SIG-M5 treated with dmso at 0.1 percent for 504 hours (cell line): ENCODE data around the gene NPIPB2.

Source experiments
- DNase-seq: peaks from one replicate; lab custom pipeline; 2025; ENCODE audit not compliant: unreplicated experiment; lab: John Stamatoyannopoulos, UW

The NPIPB2 gene

DNA sequence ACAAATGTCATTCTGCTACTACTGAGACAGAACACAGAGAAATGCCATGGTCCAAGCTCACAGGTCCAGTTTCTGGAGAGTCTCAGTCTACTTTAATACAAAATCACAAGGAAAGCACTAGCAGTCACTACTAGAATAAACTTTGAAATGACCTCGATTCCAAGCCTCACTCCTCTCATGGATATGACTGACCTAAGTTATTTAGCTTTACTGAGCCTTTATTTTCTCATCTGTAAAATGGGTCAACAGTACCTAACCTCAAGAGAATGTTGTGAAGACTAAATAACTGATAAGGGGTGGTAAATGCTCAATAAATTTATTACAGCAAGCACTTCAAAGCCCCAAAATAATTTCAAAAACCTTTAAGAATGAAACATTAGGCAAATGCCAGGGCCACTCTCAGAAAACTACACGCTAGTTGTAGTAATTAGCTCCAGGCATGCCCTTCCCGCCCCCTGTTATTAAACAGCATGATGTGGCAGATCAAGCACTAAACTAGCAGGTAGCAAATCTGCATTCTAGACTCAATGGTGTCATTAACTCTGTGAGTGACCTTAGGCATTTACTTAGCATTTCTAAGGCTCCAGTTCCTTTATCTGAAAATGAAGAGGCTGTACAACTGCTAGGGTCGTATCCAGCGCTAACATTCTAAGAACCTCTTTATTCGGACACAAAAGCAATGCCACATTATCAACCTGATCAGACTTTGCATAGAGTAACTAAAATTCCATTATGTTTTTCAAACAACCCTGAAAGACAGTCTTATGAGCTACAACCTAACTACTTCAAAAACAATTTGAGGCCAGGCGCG is 34.5 kb downstream of the NPIPB2 start:
- no peak for DNase-seq

DNA sequence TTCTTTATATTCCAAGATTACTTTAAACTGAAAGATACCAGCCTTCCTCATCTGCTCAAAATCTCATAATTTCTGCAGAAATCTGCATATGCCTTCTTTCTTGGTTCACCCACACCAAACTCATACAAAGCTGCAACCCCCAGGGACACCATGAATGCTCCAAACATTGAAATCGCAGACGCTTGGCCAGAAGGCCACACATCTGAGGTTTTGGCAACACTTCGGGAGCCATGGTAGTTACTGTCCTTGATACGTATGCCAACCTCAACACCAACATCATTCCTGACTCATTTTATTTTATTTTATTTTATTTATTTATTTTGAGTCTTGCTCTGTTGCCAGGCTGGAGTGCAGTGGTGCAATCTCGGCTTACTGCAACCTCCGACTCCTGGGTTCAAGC is 37.9 kb downstream of the NPIPB2 start:
- no peak for DNase-seq

DNA sequence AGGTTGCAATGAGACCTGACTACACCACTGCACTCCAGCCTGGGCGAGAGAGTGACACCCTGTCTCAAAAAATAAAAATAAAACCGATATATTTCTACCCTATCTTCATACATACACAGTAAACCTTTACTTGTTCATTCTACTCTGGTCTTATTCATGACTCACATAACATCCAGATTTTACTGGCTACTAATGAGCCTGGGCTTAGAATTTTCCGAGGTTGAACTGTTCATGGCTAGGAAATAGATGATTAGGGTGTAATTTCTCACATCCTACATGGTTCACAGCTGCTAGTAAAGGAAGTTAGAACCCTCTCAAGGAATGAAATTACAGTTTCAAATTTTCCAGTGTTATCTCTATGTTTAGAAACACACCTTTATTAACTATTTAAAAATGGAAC is 40.8 kb downstream of the NPIPB2 start:
- no peak for DNase-seq

DNA sequence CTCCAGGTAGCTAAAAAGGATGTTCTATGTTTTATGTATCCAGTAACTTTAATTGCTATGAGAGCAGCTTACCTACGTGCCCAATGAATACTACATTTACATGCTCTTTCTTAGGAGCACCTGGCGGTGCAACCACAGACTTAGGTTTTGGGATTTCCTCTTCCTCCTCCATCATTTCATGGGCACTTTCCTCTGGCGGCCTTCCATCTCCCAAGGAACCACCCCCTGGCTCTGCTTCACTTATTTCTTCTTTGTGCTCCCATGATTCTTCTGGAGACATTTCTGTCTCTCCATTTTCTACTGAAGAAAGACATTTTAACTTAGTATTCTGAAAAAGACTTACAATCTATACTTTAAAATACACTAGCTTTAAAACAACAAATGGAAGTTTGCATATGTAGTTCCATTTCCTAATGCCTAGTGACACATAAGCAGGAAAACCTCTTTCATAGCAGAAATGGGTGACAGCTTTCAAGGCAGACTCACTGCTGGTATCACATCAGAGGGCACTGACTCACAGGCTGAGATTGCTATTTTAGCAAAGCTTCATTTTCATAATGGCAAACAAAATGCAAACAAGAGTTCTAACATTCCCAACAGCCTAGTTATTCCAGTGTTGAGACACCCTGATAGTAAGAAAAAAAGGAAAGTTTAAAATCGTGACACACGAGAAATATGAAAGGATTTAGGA is 45.2 kb downstream of the NPIPB2 start:
- no peak for DNase-seq

DNA sequence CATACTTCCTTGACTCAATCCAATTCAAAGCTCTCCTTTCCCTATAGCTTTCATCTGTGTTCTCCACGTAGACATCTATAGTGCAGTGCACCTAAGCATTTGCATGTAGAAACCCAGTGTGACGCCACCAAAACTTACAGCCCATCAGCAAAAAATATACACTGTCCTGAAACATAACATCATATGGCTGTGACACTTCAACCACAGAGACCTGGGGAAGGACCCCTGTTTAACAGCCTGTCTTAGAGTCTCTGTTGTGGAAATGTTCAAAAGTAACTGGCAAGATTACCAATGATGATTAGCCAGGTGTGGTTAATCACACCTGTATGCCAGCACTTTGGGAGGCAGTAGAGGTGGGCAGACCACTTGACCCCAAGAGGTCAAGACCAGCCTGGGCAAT is 48.3 kb downstream of the NPIPB2 start:
- DNase-seq = no peak

DNA sequence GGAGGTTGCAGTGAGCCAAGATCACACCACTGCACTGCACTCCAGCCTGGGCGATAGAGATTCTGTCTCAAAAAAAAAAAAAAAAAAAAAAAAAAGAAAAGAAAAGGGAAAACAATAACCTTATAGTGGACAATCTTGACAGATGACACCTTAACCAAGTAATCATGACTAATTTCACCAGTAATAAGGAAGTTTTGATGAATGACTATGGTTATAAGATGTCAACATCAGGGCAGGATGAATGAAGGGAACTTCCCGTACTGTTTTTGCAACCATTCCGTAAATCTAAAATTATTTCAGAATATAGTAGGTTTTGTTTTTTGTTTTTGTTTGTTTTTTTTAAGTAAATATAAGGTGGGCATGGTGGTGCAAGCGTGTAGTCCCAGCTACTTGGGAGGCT is 49.1 kb downstream of the NPIPB2 start:
- no peak for DNase-seq

DNA sequence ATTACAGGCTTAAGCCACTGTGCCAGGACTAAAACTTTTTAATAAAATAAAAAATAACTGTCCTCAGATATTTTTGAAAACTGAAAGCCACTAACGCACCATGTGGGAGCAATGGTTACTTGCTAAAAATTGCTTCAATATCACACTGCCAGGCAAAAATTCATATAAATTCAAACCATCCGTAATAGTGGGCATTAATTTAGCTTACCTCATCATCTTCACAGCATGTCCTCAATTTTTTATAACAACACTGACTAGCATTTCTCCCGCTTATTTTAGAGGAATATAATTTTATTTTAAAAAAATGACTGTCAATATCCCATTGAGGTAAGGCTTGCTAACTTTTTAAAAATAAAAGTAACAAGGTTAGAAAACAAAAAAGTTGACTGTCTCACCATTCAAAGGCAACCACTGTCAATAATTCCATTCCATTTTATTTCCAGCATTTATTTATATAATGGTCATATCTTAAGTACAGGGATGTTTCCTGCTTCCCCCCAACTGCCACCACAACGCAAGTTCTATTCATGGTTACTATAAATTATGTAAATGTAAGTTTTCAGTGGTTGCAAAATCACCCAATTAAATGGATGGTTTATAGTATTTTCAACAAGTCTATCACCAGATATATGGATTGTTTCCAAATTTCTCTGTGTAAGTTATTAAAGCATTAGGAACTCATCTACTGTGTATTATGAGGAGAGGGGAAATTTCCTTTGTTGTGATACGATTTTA is 51.4 kb downstream of the NPIPB2 start:
- no peak for DNase-seq

DNA sequence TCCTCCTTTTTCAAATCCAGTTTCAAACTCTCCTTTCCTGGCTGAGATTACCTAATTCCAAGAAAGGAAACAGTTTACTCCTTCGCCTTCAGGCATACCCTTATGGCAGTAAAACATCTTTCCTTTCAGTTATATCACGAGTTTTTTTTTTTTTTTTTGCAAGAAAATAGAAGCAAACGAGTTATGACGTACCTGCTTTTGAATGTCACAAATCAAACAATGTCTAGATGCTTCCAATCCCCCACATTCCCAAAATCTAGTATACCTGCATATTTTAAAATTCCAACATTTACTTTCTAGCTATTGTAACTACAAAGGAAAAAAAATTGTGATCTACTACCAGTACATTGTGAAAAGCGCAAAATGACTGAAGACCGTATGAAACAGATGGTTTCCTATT is 55.0 kb downstream of the NPIPB2 start:
- no peak for DNase-seq

DNA sequence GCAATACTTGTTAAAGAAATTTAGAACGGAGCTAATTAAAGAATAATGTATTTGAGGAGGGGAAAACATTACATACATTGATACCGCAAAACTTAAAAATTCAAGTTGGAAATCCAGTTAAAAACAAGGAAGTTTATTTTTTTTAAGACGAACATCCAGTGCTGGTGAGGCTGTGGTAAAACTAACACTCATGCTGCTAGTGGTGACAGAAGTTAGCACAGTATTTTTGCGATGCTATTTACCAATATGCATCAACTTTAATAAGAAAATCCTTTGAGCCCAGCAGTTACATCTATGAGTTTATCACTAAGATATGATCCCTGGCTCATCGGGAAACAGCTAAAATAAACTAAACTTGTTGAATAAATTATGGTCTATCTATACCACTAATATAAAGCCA is 57.8 kb downstream of the NPIPB2 start:
- DNase-seq = no peak

DNA sequence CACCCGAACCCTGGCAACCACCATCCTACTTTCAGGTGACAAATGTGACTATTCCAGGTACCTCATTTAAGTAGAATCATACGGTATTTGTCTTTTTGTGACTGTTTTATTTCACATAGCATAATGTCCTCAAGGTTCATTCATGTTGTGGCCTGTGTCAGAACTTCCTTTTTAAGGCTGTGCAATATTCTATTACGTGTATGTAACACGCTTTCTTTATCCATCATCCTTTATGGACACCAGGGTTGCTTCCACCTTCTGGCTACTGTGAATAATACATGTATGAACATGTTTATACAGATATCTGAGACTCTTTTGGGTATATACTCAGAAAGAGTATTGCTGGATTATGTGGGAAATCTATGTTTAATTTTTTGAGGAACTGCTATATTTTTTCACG is 61.8 kb downstream of the NPIPB2 start:
- DNase-seq = no peak

DNA sequence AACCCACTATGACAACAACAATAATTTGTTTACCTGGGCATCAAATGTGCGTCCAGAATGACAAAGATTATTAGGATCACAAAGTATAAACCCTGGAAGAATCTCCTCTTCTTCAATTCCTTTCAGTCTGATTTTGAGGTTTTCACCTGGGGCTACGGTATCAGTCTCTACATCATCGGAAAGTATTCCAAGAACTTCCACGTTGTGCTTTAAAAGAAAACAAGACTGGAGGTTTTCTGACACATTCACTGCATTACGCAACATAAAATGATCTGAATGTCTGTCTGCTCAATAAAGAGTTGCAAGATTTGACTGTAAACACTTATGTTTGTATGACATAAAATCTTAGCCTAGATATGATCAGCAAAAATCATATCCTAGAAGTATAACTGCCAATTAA is 64.5 kb downstream of the NPIPB2 start:
- no peak for DNase-seq
